Esophagus (tissue), 2 donors: Measurements from ENCODE around the gene SMIM23. TPM values are rescaled to one million over a fixed set of nuclear protein-coding genes. Genes with fewer than 3 reads are reported as not detected.

Experiments
- H3K27ac ChIP-seq, 2 donors: one replicate each; pipeline ENCODE4 v1.5.1; 2013; ENCODE audit warnings: low read depth in 2 of 2, mild to moderate bottlenecking in 2 of 2, inconsistent platforms in 1 of 2, low read length in 1 of 2, moderate library complexity in 1 of 2
- H3K27me3 ChIP-seq, 2 donors: one replicate each; pipeline ENCODE4 v1.6.1; 2013; ENCODE audit warnings: low read length in 2 of 2, control low read depth in 1 of 2, mild to moderate bottlenecking in 1 of 2; ENCODE audit not compliant: insufficient read depth in 2 of 2, control insufficient read depth in 1 of 2
- H3K36me3 ChIP-seq, 2 donors: one replicate each; pipeline ENCODE4 v1.6.1; 2013; ENCODE audit warnings: low read length in 1 of 2; ENCODE audit not compliant: control insufficient read depth in 2 of 2, insufficient read depth in 2 of 2
- H3K4me1 ChIP-seq, 2 donors: one replicate each; pipeline ENCODE4 v1.6.1; 2013; ENCODE audit warnings: low read length in 1 of 2; ENCODE audit not compliant: control insufficient read depth in 2 of 2, insufficient read depth in 2 of 2
- H3K4me3 ChIP-seq, 2 donors: one replicate each; pipeline ENCODE4 v1.5.1; 2013; ENCODE audit warnings: low read length in 2 of 2, mild to moderate bottlenecking in 2 of 2, low read depth in 1 of 2, moderate library complexity in 1 of 2
- H3K9me3 ChIP-seq, 2 donors: one replicate each; pipeline ENCODE4 v1.6.1; 2013; ENCODE audit warnings: mild to moderate bottlenecking in 2 of 2, low read depth in 1 of 2, low read length in 1 of 2, moderate library complexity in 1 of 2; ENCODE audit not compliant: control insufficient read depth in 2 of 2, insufficient read depth in 1 of 2
- WGBS, 2 donors: extraction: QIAGEN DNeasy Blood & Tissue Kit; methylation state at CpG; one replicate each; pipeline ENCODE4 v1.1.7; 2013; 5-methylcytosine and 5-hydroxymethylcytosine counted together
- polyA plus RNA-seq, 2 donors: library from polyadenylated mRNA; stranded (reverse); fragments of 200-250 nt; gene quantifications; one replicate each; pipeline ENCODE4 v1.2.3, GENCODE V29; 2013
- donor health status: healthy with polysubstance abuse.
- donor health status: Bipolar disorder and iron deficiency.

Gene SMIM23
- polyA plus RNA-seq, 2 donors, result not detected

GRCh38 chr5:171808453-171808852 is 22.8 kb downstream of the SMIM23 start:
- WGBS, 2 donors, result 85 to 87% methylated on average over 4 of the region's 4 CpGs
- Histone ChIP-seq H3K27ac (no peak overlapping the region), H3K27me3 (peaks cover 0 to 3% of the 10 kb centered on the region in 2 donors)

GRCh38 chr5:171808951-171809350 is 23.3 kb downstream of the SMIM23 start:
- Histone ChIP-seq H3K27me3 (peaks cover 0 to 3% of the 10 kb centered on the region in 2 donors), H3K9me3 (peaks cover 0 to 2% of the 10 kb centered on the region in 2 donors), H3K4me1 (no peaks in the 10 kb centered on the region), H3K27ac (no peak overlapping the region), H3K36me3 (no peaks in the 10 kb centered on the region), H3K4me3 (no peak overlapping the region)

More at GRCh38 chr5:171808453-171808852, 22.8 kb downstream of the SMIM23 start:
- Histone ChIP-seq H3K4me3 (no peak overlapping the region), H3K9me3 (peaks cover 0 to 2% of the 10 kb centered on the region in 2 donors), H3K36me3 (no peaks in the 10 kb centered on the region), H3K4me1 (no peaks in the 10 kb centered on the region)

GRCh38 chr5:171810227-171810626 is 24.6 kb downstream of the SMIM23 start:
- WGBS, 2 donors, result 69 to 72% methylated on average over 11 of the region's 11 CpGs
- peaks cover 0 to 2% of the 10 kb centered on the region in 2 donors for H3K9me3 ChIP-seq

GRCh38 chr5:171813270-171813669 is 27.7 kb downstream of the SMIM23 start:
- WGBS, 2 donors, result 86 to 91% methylated on average over 4 of the region's 4 CpGs
- Histone ChIP-seq H3K27ac (no peak overlapping the region), H3K4me1 (no peaks in the 10 kb centered on the region), H3K36me3 (no peaks in the 10 kb centered on the region), H3K9me3 (no peaks in the 10 kb centered on the region), H3K4me3 (no peak overlapping the region), H3K27me3 (no peaks in the 10 kb centered on the region)

More at GRCh38 chr5:171810227-171810626, 24.6 kb downstream of the SMIM23 start:
- H3K36me3 ChIP-seq, result no peaks in the 10 kb centered on the region
- H3K27ac ChIP-seq, result no peak overlapping the region
- H3K4me3 ChIP-seq, result no peak overlapping the region
- peaks cover 0 to 3% of the 10 kb centered on the region in 2 donors for H3K27me3 ChIP-seq
- H3K4me1 ChIP-seq, result no peaks in the 10 kb centered on the region

GRCh38 chr5:171813813-171814490 is 28.3 kb downstream of the SMIM23 start:
- no peaks in the 10 kb centered on the region for H3K9me3 ChIP-seq
- no peak overlapping the region for H3K4me3 ChIP-seq
- H3K27me3 ChIP-seq, result no peaks in the 10 kb centered on the region
- H3K27ac ChIP-seq, result no peak overlapping the region
- no peaks in the 10 kb centered on the region for H3K4me1 ChIP-seq
- H3K36me3 ChIP-seq, result no peaks in the 10 kb centered on the region
- WGBS, 2 donors, result 72 to 79% methylated on average over 7 of the region's 7 CpGs

- Histone ChIP-seq H3K27me3 (no peaks in the 10 kb centered on the region), H3K4me1 (no peaks in the 10 kb centered on the region), H3K9me3 (no peaks in the 10 kb centered on the region), H3K27ac (no peak overlapping the region), H3K36me3 (no peaks in the 10 kb centered on the region), H3K4me3 (no peak overlapping the region)
- 35 to 42% methylated on average over 1 of the region's 1 CpG for WGBS, 2 donors
Measured at GRCh38 chr5:171816666-171817065, 31.0 kb downstream of the SMIM23 start.

GRCh38 chr5:171820561-171820960 is 34.9 kb downstream of the SMIM23 start:
- no peaks in the 10 kb centered on the region for H3K9me3 ChIP-seq
- H3K4me3 ChIP-seq, result no peak overlapping the region
- WGBS, 2 donors, result 92 to 93% methylated on average over 11 of the region's 11 CpGs
- no peaks in the 10 kb centered on the region for H3K4me1 ChIP-seq
- H3K36me3 ChIP-seq, result no peaks in the 10 kb centered on the region
- H3K27ac ChIP-seq, result no peak overlapping the region
- H3K27me3 ChIP-seq, result no peaks in the 10 kb centered on the region

- Histone ChIP-seq H3K27me3 (no peaks in the 10 kb centered on the region), H3K4me1 (no peaks in the 10 kb centered on the region), H3K27ac (no peak overlapping the region), H3K9me3 (no peaks in the 10 kb centered on the region), H3K36me3 (no peaks in the 10 kb centered on the region), H3K4me3 (no peak overlapping the region)
- WGBS, 2 donors, result 80 to 91% methylated on average over 4 of the region's 4 CpGs
Measured at GRCh38 chr5:171821286-171821685, 35.7 kb downstream of the SMIM23 start.

- H3K9me3 ChIP-seq, result peaks cover 0 to 2% of the 10 kb centered on the region in 2 donors
- WGBS, 2 donors, result 59 to 69% methylated on average over 5 of the region's 5 CpGs
- no peaks in the 10 kb centered on the region for H3K4me1 ChIP-seq
- H3K27ac ChIP-seq, result no peak overlapping the region
- H3K36me3 ChIP-seq, result no peaks in the 10 kb centered on the region
- no peaks in the 10 kb centered on the region for H3K27me3 ChIP-seq
- H3K4me3 ChIP-seq, result no peak overlapping the region
Measured at GRCh38 chr5:171823269-171823668, 37.7 kb downstream of the SMIM23 start.

GRCh38 chr5:171825051-171825450 is 39.4 kb downstream of the SMIM23 start:
- WGBS, 2 donors, result 90 to 97% methylated on average over 3 of the region's 3 CpGs
- no peaks in the 10 kb centered on the region for H3K4me1 ChIP-seq
- H3K9me3 ChIP-seq, result peaks cover 0 to 2% of the 10 kb centered on the region in 2 donors
- no peaks in the 10 kb centered on the region for H3K27me3 ChIP-seq
- no peak overlapping the region for H3K27ac ChIP-seq
- no peak overlapping the region for H3K4me3 ChIP-seq
- H3K36me3 ChIP-seq, result no peaks in the 10 kb centered on the region
